ENCODE results near the gene FSTL4.

FSTL4 gene

GRCh38 chr5:133253070-133253469 is 359.3 kb downstream of the FSTL4 start:
- Histone ChIP-seq H4K20me1 (ENCODE audit: insufficient read depth, low read length) (no peaks in the 10 kb centered on the region), H3K9ac (ENCODE audit: low read length) (no peak overlapping the region), H3K27me3 (ENCODE audit: insufficient read depth, low read length) (no peaks in the 10 kb centered on the region; the same call in 1 of the 2 replicates), H3K36me3 (ENCODE audit: insufficient read depth, low read length) (no peaks in the 10 kb centered on the region), H3K9me2 (ENCODE audit: low read depth, low read length) (no peaks in the 10 kb centered on the region), H3K4me3 (ENCODE audit: low read depth, low read length, poor library complexity, severe bottlenecking) (no peak overlapping the region), H3K4me1 (ENCODE audit: insufficient read depth, low read length, severe bottlenecking) (no peaks in the 10 kb centered on the region), H3F3A (ENCODE audit: insufficient read depth, low read length) (no peaks in the 10 kb centered on the region), H3K27ac (ENCODE audit: low read depth, low read length, poor library complexity, severe bottlenecking) (no peak overlapping the region), H3K4me2 (ENCODE audit: low read length) (no peak overlapping the region), H3K79me2 (ENCODE audit: insufficient read depth, low read length) (no peaks in the 10 kb centered on the region), H3K9me3 (ENCODE audit: low read length) (no peaks in the 10 kb centered on the region), H2AFZ (ENCODE audit: low read length) (no peak overlapping the region)
- TF ChIP-seq CTCF (IDR thresholded peaks at IDR 0.05; ENCODE audit: low read length), result no peak
- TF ChIP-seq EZH2 (IDR thresholded peaks at IDR 0.05; ENCODE audit: borderline replicate concordance, low read length), result no peak

GRCh38 chr5:133252133-133252480 is 360.2 kb downstream of the FSTL4 start:
- H3K9me3 ChIP-seq (ENCODE audit: low read length), result no peaks in the 10 kb centered on the region
- no peaks in the 10 kb centered on the region for H3K79me2 ChIP-seq (ENCODE audit: insufficient read depth, low read length)
- no peaks in the 10 kb centered on the region for H3K9me2 ChIP-seq (ENCODE audit: low read depth, low read length)
- H3K4me2 ChIP-seq (ENCODE audit: low read length), result no peak overlapping the region
- H4K20me1 ChIP-seq (ENCODE audit: insufficient read depth, low read length), result no peaks in the 10 kb centered on the region
- no peaks in the 10 kb centered on the region for H3K36me3 ChIP-seq (ENCODE audit: insufficient read depth, low read length)
- no peaks in the 10 kb centered on the region; the same call in 1 of the 2 replicates for H3K27me3 ChIP-seq (ENCODE audit: insufficient read depth, low read length)
- no peak for TF ChIP-seq CTCF (IDR thresholded peaks at IDR 0.05; ENCODE audit: low read length)
- no peak for TF ChIP-seq EZH2 (IDR thresholded peaks at IDR 0.05; ENCODE audit: borderline replicate concordance, low read length)
- H2AFZ ChIP-seq (ENCODE audit: low read length), result no peak overlapping the region
- no peak overlapping the region for H3K9ac ChIP-seq (ENCODE audit: low read length)
- H3K4me3 ChIP-seq (ENCODE audit: low read depth, low read length, poor library complexity, severe bottlenecking), result no peak overlapping the region
- H3F3A ChIP-seq (ENCODE audit: insufficient read depth, low read length), result no peaks in the 10 kb centered on the region
- H3K27ac ChIP-seq (ENCODE audit: low read depth, low read length, poor library complexity, severe bottlenecking), result no peak overlapping the region
- no peaks in the 10 kb centered on the region for H3K4me1 ChIP-seq (ENCODE audit: insufficient read depth, low read length, severe bottlenecking)

- Histone ChIP-seq H3F3A (ENCODE audit: insufficient read depth, low read length) (no peaks in the 10 kb centered on the region), H3K4me1 (ENCODE audit: insufficient read depth, low read length, severe bottlenecking) (no peaks in the 10 kb centered on the region), H3K27ac (ENCODE audit: low read depth, low read length, poor library complexity, severe bottlenecking) (no peak overlapping the region), H4K20me1 (ENCODE audit: insufficient read depth, low read length) (no peaks in the 10 kb centered on the region), H3K9ac (ENCODE audit: low read length) (no peak overlapping the region), H3K79me2 (ENCODE audit: insufficient read depth, low read length) (no peaks in the 10 kb centered on the region), H3K27me3 (ENCODE audit: insufficient read depth, low read length) (no peaks in the 10 kb centered on the region; the same call in 1 of the 2 replicates), H3K4me3 (ENCODE audit: low read depth, low read length, poor library complexity, severe bottlenecking) (no peak overlapping the region), H2AFZ (ENCODE audit: low read length) (no peak overlapping the region), H3K36me3 (ENCODE audit: insufficient read depth, low read length) (no peaks in the 10 kb centered on the region), H3K9me3 (ENCODE audit: low read length) (no peaks in the 10 kb centered on the region), H3K4me2 (ENCODE audit: low read length) (no peak overlapping the region), H3K9me2 (ENCODE audit: low read depth, low read length) (no peaks in the 10 kb centered on the region)
- TF ChIP-seq EZH2 (IDR thresholded peaks at IDR 0.05; ENCODE audit: borderline replicate concordance, low read length) (no peak), CTCF (IDR thresholded peaks at IDR 0.05; ENCODE audit: low read length) (no peak)
Measured at GRCh38 chr5:133251296-133252132, 360.8 kb downstream of the FSTL4 start.
